ENCODE measurements around the gene ZXDB. TPM values are rescaled to one million over a fixed set of nuclear protein-coding genes. Genes with fewer than 3 reads are reported as not detected.

Gene ZXDB
- total and polyA plus RNA-seq, 2 of the 13 experiments (the other 11 are each of a cell fraction or from before 2014, with no cell fraction given), result 4.5 to 9.0 TPM

GRCh38 chrX:57583477-57583876 lies 8.3 kb upstream of the ZXDB start:
- DNase-seq (ENCODE audit: low spot score) (no peak), ATAC-seq (no peak), FAIRE-seq (no peak)
- H3K9me3 ChIP-seq (ENCODE audit: low read length), result no peaks in the 10 kb centered on the region
- H4K20me1 ChIP-seq (ENCODE audit: insufficient read depth, low read length), result no peaks in the 10 kb centered on the region
- H3K79me2 ChIP-seq (ENCODE audit: insufficient read depth, low read length), result no peaks in the 10 kb centered on the region
- no peak overlapping the region for H3K4me2 ChIP-seq (ENCODE audit: low read depth, low read length)
- in situ Hi-C loops (cut with HindIII; ENCODE audit: extremely low pct_ligation_motif_present, low pct_unique_long_range_greater_than_20kb) (loop anchor here (25.0 kb wide), 1 partner anchor 329 kb away; the partner anchor contains the start of gene ZXDA), intact Hi-C loops (cut with micrococcal nuclease; ENCODE audit: unreplicated experiment) (no loop called here)
- TF ChIP-seq ZZZ3 (CRISPR knock-in tag; IDR thresholded peaks at IDR 0.05; ENCODE audit: borderline replicate concordance) (no peak), ZNF678 (CRISPR knock-in tag; IDR thresholded peaks at IDR 0.05) (no peak), ZBTB20 (CRISPR knock-in tag; IDR thresholded peaks at IDR 0.05; ENCODE audit: borderline replicate concordance, low read depth) (no peak), UBTF (CRISPR knock-in tag; IDR thresholded peaks at IDR 0.05) (no peak), FLYWCH1 (CRISPR knock-in tag; IDR thresholded peaks at IDR 0.05) (no peak), ZBTB8A (CRISPR knock-in tag; IDR thresholded peaks at IDR 0.05; ENCODE audit: borderline replicate concordance, low read depth) (no peak), ZNF207 (IDR thresholded peaks at IDR 0.05; ENCODE audit: borderline replicate concordance) (no peak), MED1 (CRISPR knock-in tag; IDR thresholded peaks at IDR 0.05) (no peak), DR1 (CRISPR knock-in tag; IDR thresholded peaks at IDR 0.05) (no peak)
- TF ChIP-seq, protein P1, sequence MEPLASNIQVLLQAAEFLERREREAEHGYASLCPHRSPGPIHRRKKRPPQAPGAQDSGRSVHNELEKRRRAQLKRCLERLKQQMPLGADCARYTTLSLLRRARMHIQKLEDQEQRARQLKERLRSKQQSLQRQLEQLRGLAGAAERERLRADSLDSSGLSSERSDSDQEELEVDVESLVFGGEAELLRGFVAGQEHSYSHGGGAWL (CRISPR knock-in tag; IDR thresholded peaks at IDR 0.05), result no peak
- TF ChIP-seq, protein P2, sequence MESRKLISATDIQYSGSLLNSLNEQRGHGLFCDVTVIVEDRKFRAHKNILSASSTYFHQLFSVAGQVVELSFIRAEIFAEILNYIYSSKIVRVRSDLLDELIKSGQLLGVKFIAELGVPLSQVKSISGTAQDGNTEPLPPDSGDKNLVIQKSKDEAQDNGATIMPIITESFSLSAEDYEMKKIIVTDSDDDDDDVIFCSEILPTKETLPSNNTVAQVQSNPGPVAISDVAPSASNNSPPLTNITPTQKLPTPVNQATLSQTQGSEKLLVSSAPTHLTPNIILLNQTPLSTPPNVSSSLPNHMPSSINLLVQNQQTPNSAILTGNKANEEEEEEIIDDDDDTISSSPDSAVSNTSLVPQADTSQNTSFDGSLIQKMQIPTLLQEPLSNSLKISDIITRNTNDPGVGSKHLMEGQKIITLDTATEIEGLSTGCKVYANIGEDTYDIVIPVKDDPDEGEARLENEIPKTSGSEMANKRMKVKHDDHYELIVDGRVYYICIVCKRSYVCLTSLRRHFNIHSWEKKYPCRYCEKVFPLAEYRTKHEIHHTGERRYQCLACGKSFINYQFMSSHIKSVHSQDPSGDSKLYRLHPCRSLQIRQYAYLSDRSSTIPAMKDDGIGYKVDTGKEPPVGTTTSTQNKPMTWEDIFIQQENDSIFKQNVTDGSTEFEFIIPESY (CRISPR knock-in tag; IDR thresholded peaks at IDR 0.05), result no peak
- no peak overlapping the region for H2AFZ ChIP-seq (ENCODE audit: low read length)
- CTCF ChIA-PET (ENCODE audit: low intra/inter-chr PET ratio, low total read pairs), result no interaction called here
- no peak overlapping the region for H3K27ac ChIP-seq (ENCODE audit: extremely low read length, insufficient read depth, low read length)
- H3K4me3 ChIP-seq (replicated peaks in 1 of 3; ENCODE audit: insufficient read depth in 1 of 3, low read depth in 2 of 3, low read length in 3 of 3), result no peak overlapping the region
- BruUV-seq (replicated peaks), result no TSS peak
- WGBS (ENCODE audit: low lambda C conversion rate), result 40% methylated on average over 3 of the region's 5 CpGs
- H3K4me1 ChIP-seq (ENCODE audit: insufficient read depth, low read length), result no peaks in the 10 kb centered on the region
- no peaks in the 10 kb centered on the region for H3K27me3 ChIP-seq (ENCODE audit: control insufficient read depth in 1 of 2, insufficient read depth in 2 of 2, low read length in 2 of 2)
- POLR2A ChIA-PET, result no interaction called here
- no peaks in the 10 kb centered on the region for H3K36me3 ChIP-seq (replicated peaks in 1 of 2; ENCODE audit: control insufficient read depth in 1 of 2, insufficient read depth in 2 of 2, low read length in 2 of 2)
- no peak overlapping the region for H3K9ac ChIP-seq (ENCODE audit: insufficient read depth, low read depth, low read length)
